ENCODE measurements around the gene PPP1R12C.
"Not testable (repeated sequence)": the region's sequence is repeated elsewhere in the genome, so short reads cannot be mapped to it uniquely, and the experiment has no call there.

The PPP1R12C gene

GRCh38 chr19:55116859-55117662 lies at the start of gene PPP1R12C:
Gene PPP1R12C (minus strand): TSS chr19:55117637. CDS start chr19:55117543, 94 bp downstream.
- no peak for DNase-seq (ENCODE audit: low read depth in 1 of 2, low spot score in 1 of 2)

- DNase-seq (ENCODE audit: low read depth in 1 of 2, low spot score in 1 of 2), result peak in 1 of 2 donors; percentile 72
Measured at GRCh38 chr19:55166530-55167268, 49.3 kb upstream of the PPP1R12C start, which contains the start of gene DNAAF3. Gene DNAAF3 (minus strand): TSS chr19:55166613. CDS start chr19:55166413, 200 bp downstream.

- peak in 1 of 2 donors; percentile 33 for DNase-seq (ENCODE audit: low read depth in 1 of 2, low spot score in 1 of 2)
Measured at GRCh38 chr19:55165952-55166529, 48.6 kb upstream of the PPP1R12C start.

- no peak for DNase-seq (ENCODE audit: low read depth in 1 of 2, low spot score in 1 of 2)
Measured at GRCh38 chr19:55161571-55162322, 44.3 kb upstream of the PPP1R12C start.

- no peak for DNase-seq (ENCODE audit: low read depth in 1 of 2, low spot score in 1 of 2)
Measured at GRCh38 chr19:55160986-55161365, 43.5 kb upstream of the PPP1R12C start.

GRCh38 chr19:55160128-55160985 lies 42.9 kb upstream of the PPP1R12C start:
- peak; percentile 71 to 83 for DNase-seq (ENCODE audit: low read depth in 1 of 2, low spot score in 1 of 2)

GRCh38 chr19:55158848-55159749 lies 41.7 kb upstream of the PPP1R12C start:
- no peak for DNase-seq (ENCODE audit: low read depth in 1 of 2, low spot score in 1 of 2)

GRCh38 chr19:55158423-55158822 lies 41.0 kb upstream of the PPP1R12C start:
- no peak for DNase-seq (ENCODE audit: low read depth in 1 of 2, low spot score in 1 of 2)

GRCh38 chr19:55157064-55157908 lies 39.8 kb upstream of the PPP1R12C start, which contains the start of gene TNNI3:
Gene TNNI3 (minus strand): TSS chr19:55157732. CDS start chr19:55157589, 143 bp downstream.
- no peak for DNase-seq (ENCODE audit: low read depth in 1 of 2, low spot score in 1 of 2)

- DNase-seq (ENCODE audit: low read depth in 1 of 2, low spot score in 1 of 2), result no peak
Measured at GRCh38 chr19:55156202-55157063, 39.0 kb upstream of the PPP1R12C start.

GRCh38 chr19:55155784-55156183 lies 38.3 kb upstream of the PPP1R12C start:
- DNase-seq (ENCODE audit: low read depth in 1 of 2, low spot score in 1 of 2), result not testable (repeated sequence)

- no peak for DNase-seq (ENCODE audit: low read depth in 1 of 2, low spot score in 1 of 2)
Measured at GRCh38 chr19:55153652-55154264, 36.3 kb upstream of the PPP1R12C start.

GRCh38 chr19:55152017-55152416 lies 34.6 kb upstream of the PPP1R12C start:
- DNase-seq (ENCODE audit: low read depth in 1 of 2, low spot score in 1 of 2), result peak in 1 of 2 donors; percentile 13

- no peak for DNase-seq (ENCODE audit: low read depth in 1 of 2, low spot score in 1 of 2)
Measured at GRCh38 chr19:55149078-55150003, 31.9 kb upstream of the PPP1R12C start, which contains the start of gene TNNT1. Gene TNNT1 (minus strand): TSS chr19:55149206. CDS start chr19:55147157, 2,049 bp downstream.

GRCh38 chr19:55147545-55148251 lies 30.3 kb upstream of the PPP1R12C start:
- DNase-seq (ENCODE audit: low read depth in 1 of 2, low spot score in 1 of 2), result no peak
